GM18951 (cell line): ENCODE data around the gene KHDRBS2.

Source experiments
- POLR2A ChIP-seq: IDR thresholded peaks from 4 replicates; pipeline ENCODE4 v1.6.1; 2011; ENCODE audit warnings: mild to moderate bottlenecking; ENCODE audit not compliant: insufficient read length, insufficient read depth; ENCODE audit errors: extremely low read depth
- in situ Hi-C: fragments of 300-500 bp; cut with MboI; formaldehyde crosslinking; loops from one replicate; pipeline ENCODE4 v1.12.0; 2022; ENCODE audit warnings: low sequenced_read_pairs, mixed read lengths, inconsistent platforms; ENCODE audit not compliant: unreplicated experiment

The KHDRBS2 gene

DNA sequence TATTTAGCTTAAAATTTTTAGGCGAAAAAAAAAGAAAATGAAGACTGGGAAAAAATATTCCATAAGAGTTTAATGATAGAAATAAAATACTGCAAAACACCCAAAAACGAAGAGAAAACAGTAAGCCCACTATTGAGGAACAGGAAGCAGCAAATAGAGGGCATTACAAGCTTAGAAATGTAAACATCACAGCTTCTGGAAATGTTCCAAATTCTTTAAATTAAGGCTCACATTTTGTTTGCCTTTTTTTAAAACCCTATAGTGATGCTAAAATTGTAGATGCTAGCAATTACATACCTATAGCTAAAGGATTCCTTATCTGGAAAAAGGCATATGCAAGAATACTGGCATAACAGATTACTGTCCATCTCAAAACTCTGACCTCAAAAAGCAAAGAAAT lies 248.6 kb downstream of the KHDRBS2 start:
- TF ChIP-seq POLR2A = no peak
- in situ Hi-C loops = no loop called here

GRCh38 chr6:62035952-62036351 lies 250.1 kb downstream of the KHDRBS2 start:
- in situ Hi-C loops = no loop called here
- no peak for TF ChIP-seq POLR2A

GRCh38 chr6:62013719-62014118 lies 272.3 kb downstream of the KHDRBS2 start:
- in situ Hi-C loops = no loop called here
- no peak for TF ChIP-seq POLR2A

DNA sequence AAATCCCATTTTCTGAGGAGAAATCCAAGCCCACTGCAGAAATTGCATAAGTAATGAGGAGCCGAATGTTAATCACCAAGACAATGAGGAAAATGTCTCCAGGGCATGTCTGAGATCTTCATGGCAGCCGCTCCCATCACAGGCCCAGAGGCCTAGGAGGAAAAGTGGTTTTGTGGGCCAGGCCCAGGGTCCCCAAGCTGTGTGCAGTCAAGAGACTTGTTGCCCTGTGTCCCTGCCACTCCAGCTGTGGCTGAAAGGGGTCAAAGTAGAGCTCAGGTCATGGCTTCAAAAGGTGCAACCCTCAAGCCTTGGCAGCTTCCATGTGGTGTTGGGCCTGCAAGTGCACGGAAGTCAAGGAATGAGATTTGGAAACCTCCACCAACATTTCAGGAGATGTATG lies 276.6 kb downstream of the KHDRBS2 start:
- TF ChIP-seq POLR2A = no peak
- in situ Hi-C loops = no loop called here

DNA sequence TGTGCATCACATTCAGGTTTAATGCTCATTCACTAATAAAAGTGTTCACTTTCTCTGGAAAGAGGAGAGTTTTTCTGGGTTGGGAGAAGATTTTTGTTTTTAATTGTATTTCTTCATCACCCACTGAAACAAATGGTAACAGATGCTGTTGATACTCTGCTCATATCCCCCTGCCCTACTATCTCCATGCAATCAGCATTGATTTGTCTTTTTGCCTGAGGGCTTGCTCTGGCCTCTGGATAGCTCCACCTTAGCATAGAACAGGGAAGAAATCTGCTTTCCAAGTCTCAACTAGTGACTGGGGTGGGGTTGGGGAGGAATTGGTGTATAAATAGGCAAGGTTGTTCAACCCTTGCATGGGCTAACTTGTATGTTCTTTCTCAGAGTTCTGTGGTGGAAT lies 296.4 kb downstream of the KHDRBS2 start:
- TF ChIP-seq POLR2A = no peak
- in situ Hi-C loops = no loop called here

DNA sequence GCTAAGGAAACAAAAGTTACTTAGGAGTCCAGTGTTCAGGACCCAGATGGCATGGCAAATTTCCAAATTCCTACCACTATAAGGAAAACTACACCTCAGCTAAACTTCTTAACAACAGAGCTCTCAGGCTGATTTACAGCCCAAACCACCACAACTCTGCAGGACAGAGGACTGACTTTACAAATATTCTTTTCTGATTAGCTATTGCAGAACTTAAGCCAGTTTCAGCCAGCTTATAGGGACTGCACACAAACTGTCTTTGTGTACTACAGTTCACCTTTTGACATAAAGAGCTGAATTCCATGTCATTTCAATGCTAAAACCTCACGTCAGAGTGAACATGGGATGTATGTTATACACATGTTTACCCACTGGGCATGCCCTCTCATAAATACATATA lies 305.4 kb downstream of the KHDRBS2 start:
- in situ Hi-C loops = no loop called here
- no peak for TF ChIP-seq POLR2A

DNA sequence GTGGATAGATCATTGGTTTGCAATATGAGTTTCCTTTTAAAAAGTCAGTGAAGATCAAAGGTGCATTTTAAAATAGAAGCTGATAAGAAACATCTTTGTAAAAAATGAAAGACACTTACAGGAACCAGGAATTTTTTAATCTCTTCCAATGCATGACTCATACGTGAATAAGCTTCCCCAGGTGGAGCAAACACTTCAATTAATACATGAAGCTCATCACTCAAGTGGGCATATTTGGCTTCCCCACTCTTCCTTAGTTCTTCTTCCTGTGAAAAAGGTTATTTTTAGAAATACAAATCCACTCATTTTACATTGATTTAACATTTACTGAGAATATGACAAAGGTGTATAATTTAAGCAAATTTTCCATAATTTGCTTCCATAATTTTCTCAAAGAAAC lies 308.1 kb downstream of the KHDRBS2 start:
- TF ChIP-seq POLR2A = no peak
- in situ Hi-C loops = no loop called here

GRCh38 chr6:61977099-61977498 lies 308.9 kb downstream of the KHDRBS2 start:
- in situ Hi-C loops = no loop called here
- no peak for TF ChIP-seq POLR2A

GRCh38 chr6:61959196-61959595 lies 326.8 kb downstream of the KHDRBS2 start:
- in situ Hi-C loops = no loop called here
- TF ChIP-seq POLR2A = no peak

DNA sequence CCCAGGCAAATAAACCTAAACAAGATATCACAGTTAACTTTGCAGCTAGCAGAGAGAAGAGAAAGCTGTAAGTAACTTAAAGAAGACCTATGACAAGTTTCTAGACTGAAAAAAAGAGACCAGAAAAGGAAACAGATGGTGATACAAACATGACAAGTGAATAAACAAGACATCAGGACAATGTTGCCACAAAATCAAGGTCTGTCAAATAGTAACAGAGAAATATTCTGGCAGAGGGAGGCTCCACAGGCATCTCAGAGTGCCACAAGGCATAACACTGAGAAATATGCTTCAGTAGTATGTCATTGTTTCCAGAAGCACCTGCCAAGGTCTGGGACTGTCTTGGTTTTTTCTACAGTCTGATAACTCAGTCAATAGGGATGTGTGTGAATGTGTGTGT lies 332.2 kb downstream of the KHDRBS2 start:
- TF ChIP-seq POLR2A = no peak
- in situ Hi-C loops = no loop called here

GRCh38 chr6:61951586-61951985 lies 334.4 kb downstream of the KHDRBS2 start:
- no peak for TF ChIP-seq POLR2A
- in situ Hi-C loops = no loop called here

DNA sequence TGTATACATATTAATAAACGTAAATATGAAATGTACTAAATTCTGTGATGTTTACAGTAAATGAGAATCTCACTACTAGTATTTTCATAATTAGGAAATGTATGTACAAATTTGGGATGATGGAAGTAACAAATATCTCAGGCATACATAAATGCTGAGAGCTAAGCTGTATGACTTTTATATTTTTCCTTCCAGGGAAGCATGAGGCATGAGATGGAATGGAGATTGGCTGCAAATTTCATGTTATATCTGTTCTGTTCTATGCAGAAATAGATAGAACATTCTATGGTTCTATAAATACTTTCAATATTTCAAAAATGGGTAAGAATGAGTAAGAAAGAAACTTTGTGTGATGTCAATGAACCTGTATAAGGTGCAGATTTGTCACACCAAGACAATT lies 335.2 kb downstream of the KHDRBS2 start:
- no peak for TF ChIP-seq POLR2A
- in situ Hi-C loops = no loop called here

DNA sequence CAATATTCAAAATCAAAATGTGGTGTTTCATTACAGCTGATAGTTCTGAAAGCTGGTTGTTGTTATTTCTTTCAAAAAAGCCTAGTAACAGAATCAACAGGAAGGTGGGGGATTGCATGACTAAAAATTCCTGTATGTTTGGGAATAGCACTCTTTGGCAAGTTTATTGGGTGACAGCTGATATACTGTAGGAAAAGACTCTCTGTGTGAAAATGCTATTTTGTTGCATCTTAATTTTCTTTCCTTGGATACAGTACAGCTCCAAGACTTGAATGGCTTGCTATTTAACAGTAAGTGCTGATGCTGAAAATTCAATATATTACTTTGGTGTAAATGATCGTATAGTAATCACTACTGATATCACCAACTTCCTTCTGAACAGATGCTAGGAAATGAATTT lies 336.1 kb downstream of the KHDRBS2 start:
- no peak for TF ChIP-seq POLR2A
- in situ Hi-C loops = no loop called here

- TF ChIP-seq POLR2A = no peak
- in situ Hi-C loops = no loop called here
Measured at GRCh38 chr6:61949161-61949560, 336.9 kb downstream of the KHDRBS2 start.

DNA sequence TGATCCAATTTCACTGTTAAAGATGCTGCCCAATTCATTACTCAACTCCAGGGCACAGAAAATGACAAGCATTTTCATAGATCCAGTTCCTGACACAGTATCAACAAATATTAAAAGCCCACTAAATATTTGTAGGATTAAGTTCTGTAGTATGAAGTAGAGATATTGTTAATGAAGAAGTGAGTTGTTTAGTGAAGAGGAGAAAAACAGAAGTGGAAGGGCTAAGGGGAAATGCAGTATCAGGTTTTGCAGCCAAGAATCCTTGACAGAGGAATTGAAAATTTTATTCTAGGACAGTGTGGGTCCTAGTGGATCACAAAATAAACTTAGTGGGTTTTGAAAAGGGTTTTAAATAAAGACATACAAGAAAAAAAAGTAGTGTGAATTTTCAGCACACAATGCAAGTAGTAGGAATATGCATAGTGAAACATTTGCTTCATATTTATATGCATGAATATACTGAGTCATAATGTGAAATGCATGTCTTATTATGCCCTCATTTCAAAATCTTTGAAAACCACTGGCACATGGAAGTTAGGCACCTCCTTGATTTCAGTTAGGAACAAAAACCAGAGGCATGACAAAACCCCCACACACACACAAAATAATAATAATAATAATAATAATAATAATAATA lies 338.6 kb downstream of the KHDRBS2 start:
- no peak for TF ChIP-seq POLR2A
- in situ Hi-C loops = no loop called here

- in situ Hi-C loops = no loop called here
- TF ChIP-seq POLR2A = no peak
Measured at GRCh38 chr6:61940919-61941318, 345.1 kb downstream of the KHDRBS2 start.
